ENCODE results near the gene CDH26.

The CDH26 gene

DNA sequence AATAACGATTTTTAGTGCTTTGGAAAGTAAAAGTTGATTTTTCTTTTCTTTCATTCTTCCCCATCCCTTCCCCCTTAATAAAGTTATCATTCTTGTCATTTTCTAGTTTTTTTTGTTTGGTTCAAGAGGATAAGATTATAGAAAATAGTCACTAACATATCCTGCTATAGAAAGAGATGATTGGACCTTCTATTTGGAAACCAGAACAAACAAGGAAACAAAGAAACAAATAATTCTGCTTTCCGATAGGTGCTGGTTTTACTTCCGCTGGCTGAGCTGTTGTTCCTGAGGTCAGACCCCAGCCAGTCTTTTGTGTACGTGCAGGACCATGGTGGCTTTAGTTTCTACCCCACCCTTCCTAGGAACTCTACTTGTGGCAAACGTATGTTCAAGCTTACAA lies at the start of gene CDH26:
CDH26 (plus strand) TSS at position 301 of the 400 bp plus-strand sequence. CDS start 304 bp downstream, outside the sequence.
- no peak for DNase-seq

GRCh38 chr20:59908855-59909254 lies 49.4 kb upstream of the CDH26 start:
- DNase-seq, result no peak

GRCh38 chr20:59911041-59911440 lies 47.2 kb upstream of the CDH26 start:
- DNase-seq, result no peak

DNA sequence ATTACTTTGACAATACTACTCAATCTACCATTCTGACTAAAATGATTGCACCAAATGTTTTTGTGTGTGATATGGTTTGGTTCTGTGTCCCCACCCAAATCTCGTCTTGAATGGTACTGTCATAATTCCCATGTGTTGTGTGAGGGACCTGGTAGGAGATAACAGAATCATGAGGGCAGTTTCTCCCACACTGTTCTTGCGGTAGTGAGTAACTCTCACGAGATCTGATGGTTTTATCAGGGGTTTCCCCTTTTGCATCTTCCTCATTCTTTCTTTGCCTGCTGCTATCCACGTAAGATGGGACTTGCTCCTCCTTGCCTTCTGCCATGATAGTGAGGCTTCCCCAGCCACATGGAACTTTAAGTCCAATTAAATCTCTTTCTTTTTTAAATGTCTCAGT lies 45.6 kb upstream of the CDH26 start:
- DNase-seq, result no peak

- DNase-seq, result no peak
These were observed 37.3 kb upstream of the CDH26 start for GRCh38 chr20:59920944-59921343.

DNA sequence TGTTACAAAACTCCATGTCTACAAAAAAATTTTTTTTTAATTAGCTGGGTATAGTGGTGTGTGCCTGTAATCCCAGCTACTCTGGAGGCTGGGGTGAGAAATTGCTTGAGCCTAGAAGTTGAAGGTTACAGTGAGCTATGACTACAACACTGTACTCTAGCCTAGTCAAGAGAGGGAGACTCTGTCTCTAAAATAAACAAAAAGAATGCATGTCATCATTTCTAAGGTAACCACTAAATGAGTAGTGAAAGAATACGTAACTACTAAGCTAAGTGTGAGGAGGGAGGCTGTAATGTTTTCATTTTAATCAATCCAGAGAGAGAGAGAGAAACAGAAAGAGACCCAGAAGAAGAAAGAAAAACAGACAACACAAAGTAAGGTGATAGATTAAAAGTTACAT lies 34.7 kb upstream of the CDH26 start:
- no peak for DNase-seq

DNA sequence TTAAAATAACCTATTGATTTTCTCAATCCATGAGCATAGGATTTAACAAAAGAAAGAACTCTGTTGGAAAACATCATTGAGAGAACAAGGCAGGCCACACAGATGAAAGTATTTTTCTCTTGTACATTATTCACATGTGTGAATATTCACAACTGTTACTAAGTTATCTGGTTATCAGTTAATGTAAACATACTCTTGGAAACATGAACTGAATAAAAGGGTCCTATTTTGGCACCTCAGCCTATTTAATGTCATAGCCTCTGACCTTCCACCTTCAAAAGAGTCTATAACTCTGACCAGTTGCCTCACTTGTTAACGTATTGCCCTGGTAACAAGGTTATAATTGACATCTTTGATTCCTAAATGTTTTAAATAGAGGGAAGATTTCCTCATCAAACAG lies 32.9 kb upstream of the CDH26 start:
- no peak for DNase-seq

- no peak for DNase-seq
These were observed 32.3 kb upstream of the CDH26 start for GRCh38 chr20:59925899-59926298.

DNA sequence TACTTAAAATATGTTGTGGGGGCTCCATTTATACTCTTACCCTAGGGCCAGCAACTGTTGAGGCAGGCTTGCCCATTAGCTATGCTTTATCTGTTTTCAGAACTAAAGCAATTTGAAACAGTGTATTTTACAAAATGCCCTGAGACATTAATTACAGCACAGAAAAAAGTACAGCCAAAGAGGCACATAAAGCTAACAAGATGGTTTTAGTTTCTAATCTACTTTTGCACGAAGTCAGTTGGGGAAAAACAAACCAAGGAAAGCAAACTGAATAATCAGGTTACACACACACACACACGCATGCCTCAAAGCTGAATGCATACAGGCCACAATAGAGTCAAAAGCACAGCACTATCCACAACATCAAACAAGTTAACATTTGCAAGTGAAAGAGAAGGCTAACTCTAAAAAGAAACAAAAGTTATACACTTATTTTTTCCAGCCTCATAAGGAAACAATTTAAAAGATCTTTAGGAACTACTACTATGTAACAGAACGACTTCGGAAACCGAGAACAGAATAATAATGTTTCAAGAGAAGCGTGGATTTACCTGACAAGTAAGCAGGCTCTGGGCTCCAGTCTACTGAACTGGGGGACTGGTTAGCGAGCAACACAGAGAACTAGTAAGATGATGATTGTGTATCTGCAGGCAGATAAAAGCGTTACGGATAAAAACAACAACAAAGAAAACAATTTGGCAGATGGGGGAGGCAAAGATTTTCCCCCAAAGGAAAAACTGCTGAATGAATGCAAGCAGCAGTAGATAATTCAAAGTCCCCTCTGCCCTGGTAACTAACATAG lies 26.5 kb upstream of the CDH26 start:
- no peak for DNase-seq

GRCh38 chr20:59932616-59933295 lies 25.5 kb upstream of the CDH26 start:
- no peak for DNase-seq

DNA sequence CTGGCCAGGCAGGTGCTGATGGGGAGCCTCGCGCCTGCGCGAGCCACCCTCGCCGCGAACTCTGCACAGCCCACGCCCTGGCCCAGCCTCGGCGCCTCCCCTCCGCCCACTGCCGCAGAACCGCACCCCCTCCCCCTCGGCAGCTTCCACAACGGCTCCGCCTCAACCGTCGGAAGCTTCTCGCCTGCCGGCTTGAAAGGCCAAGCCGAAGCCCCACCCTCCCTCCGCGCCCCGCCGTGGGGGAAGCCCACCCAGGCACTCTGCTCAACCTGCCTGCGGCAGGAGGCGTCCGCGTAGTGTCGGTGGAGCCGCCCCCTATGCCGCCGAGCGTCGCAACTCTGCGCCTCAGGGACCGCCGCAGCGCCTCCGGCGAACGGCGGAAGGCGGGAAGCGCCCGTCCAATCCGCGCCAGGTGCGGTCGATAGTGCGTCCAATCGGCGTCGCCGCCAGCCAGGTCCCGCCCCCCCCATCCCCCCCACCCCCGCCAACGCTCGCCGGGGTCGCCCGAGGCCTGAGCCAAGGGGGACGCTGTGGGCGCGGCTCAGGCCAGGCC lies 24.9 kb upstream of the CDH26 start, which contains the start of gene SYCP2:
SYCP2 (minus strand) TSS at position 342 of the 553 bp plus-strand sequence. CDS start 11,224 bp downstream, outside the sequence.
- DNase-seq, result no peak

DNA sequence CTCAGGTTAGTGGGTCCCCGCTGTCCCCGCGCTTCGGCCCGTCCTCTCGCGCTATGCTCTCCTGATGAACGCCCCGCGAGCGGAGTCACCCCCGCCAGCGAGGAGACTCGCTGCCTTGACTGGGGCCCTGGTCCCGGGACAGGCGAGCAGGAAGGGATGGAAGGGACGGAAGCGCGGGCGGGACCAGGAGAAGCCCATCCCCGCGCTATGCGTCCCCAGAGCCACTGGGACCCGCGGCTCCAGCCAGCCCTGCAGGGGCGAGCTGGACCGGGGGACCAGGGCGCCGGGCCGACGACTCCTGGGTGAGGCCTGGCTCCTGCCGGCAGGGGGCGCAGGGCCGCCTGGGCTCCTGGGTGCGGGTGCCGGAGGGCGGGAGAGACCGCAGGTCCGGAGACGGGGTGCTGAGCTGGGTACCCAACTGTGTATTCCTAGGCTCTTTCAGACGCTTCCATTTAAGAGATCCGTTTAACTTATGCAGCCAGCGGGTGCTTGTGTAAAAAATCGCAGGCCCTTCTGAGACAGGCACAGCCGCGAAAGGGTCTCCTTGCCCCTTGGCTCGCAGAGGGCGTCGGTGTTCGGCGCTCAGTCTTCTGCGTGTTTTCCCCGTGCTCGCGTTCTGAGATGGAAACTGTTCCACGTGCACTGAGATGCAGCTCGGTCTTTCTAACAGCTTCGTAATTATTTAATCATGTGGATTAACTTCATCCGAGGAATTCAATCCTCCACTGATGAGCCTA lies 24.2 kb upstream of the CDH26 start:
- DNase-seq, result peak; percentile 22

DNA sequence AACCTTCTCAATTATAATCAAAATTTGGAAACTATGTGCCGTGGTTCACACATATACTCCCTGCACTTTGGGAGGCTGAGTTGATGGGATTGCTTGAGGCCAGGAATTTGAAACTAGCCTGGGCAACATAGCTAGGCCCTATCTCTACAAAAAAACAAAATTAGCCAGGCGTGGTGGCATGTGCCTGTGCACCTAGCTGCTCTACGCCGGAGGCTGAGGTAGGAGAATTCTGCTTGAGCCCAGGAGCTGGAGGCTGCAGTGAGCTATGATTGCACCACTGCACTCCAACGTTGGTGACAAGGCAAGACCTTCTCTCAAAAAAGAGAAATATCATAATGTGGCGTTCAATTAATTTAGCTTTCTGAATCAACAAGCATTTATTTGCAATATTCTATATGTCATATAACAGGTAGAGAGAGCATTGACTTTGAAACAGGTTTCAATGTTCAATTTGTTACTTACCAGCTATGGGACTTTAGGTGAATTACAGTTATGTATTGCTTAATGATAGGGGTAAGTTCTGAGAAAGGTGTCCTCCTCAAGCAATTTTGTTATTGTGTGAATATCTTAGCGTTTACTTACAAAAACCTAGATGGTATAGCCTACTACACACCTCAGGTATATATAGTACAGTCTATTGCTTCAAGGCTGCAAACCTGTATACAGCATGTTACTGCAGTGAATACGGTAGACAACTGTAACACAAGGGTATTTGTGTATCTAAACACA lies 22.6 kb upstream of the CDH26 start:
- no peak for DNase-seq

- DNase-seq, result no peak
These were observed 21.8 kb upstream of the CDH26 start for GRCh38 chr20:59936409-59936808.

GRCh38 chr20:59937150-59937549 lies 21.1 kb upstream of the CDH26 start:
- no peak for DNase-seq

- DNase-seq, result no peak
These were observed 20.0 kb upstream of the CDH26 start for GRCh38 chr20:59938221-59938620.

GRCh38 chr20:59938696-59939051 lies 19.5 kb upstream of the CDH26 start:
- no peak for DNase-seq

DNA sequence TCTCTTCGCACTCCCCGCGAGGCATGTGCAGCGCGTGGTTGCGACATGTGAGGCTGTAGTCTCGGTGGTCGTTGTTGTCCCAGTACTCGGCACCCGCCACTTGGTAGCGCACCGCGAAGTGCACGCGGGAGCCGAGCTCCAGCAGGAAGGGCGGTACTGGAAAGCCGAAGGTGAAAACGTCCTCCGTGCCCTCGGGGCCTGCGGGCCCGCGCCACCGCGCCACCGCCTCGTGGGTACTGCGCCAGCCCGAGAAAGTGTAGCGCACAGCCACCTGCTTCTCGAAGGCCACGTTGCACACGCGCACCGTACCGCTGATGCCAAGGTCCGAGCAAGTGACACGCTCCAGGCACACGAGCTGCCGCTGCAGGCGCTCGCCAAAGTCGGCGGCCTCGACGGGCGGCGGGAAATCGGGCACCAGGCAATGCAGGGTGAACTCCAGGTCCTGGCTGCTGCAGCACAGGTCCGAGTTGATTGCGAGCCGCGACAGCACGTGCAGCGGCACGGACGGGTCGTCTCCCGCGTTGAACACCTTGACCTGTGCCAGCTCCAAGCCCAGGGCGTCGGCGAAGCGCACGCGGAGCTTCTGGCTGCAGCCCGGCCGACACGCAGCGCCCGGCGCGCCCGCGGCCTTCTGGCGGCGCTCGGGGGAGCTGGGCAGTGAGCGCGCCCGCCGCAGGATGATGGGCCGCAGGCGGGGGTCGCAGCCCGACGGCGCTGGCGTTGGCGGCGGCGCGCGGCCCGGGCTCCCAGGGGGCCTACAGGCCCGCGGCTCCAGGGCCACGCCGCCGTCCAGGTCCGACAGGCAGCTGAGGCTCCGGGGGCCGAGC lies 19.0 kb upstream of the CDH26 start:
- DNase-seq, result no peak

GRCh38 chr20:59939879-59940128 lies 18.4 kb upstream of the CDH26 start:
- no peak for DNase-seq

- DNase-seq, result peak; percentile 85
These were observed 17.9 kb upstream of the CDH26 start, which contains the start of the genes FAM217B and PPP1R3D for GRCh38 chr20:59940129-59940955. Gene FAM217B, plus strand, starts transcription at chr20:59940389. Its CDS starts 3,555 bp downstream, at chr20:59943944. Gene PPP1R3D, minus strand, starts transcription at chr20:59940305. Its CDS starts 374 bp downstream, at chr20:59939931.

GRCh38 chr20:59940956-59941294 lies 17.3 kb upstream of the CDH26 start:
- DNase-seq, result no peak

All from COR-L47 (cell line).